B cell (primary cell): Measurements from ENCODE around the gene CFAP161.

ENCODE experiments used
- CTCF ChIP-seq: fragments of 200-600 bp; IDR thresholded peaks from one replicate; pipeline ENCODE4 v1.8.0; 2022; ENCODE audit warnings: antibody characterized with exemption, mild to moderate bottlenecking
- EZH2 ChIP-seq: IDR thresholded peaks from 2 replicates; pipeline ENCODE4 v1.6.1; 2012; ENCODE audit warnings: borderline replicate concordance, low read depth, mild to moderate bottlenecking, moderate library complexity, low read length; ENCODE audit not compliant: insufficient read depth, poor library complexity, severe bottlenecking

- TF ChIP-seq CTCF (no peak), EZH2 (no peak)
Measured at GRCh38 chr15:81111510-81112470, 22.3 kb upstream of the CFAP161 start.
